Neural cell (in vitro differentiated cells): ENCODE measurements around the gene MMP15. TPM values are rescaled to one million over a fixed set of nuclear protein-coding genes. Genes with fewer than 3 reads are reported as not detected.

Experiments used
- H2AFZ ChIP-seq: fragments of 200-600, 300-800 bp; sonication (generic), shearing (Covaris generic); 2 replicates; pipeline ENCODE4 v1.6.0; 2014; ENCODE audit warnings: low read depth, mild to moderate bottlenecking, antibody characterized with exemption, low read length, moderate library complexity
- H3F3A ChIP-seq: fragments of 200-600 bp; shearing (Covaris generic); 2 replicates; pipeline ENCODE4 v1.6.1; 2016; ENCODE audit warnings: mild to moderate bottlenecking, moderate library complexity, mixed read lengths, antibody characterized with exemption, low read length; ENCODE audit not compliant: insufficient read depth, poor library complexity, severe bottlenecking
- H3K27ac ChIP-seq: fragments of 200-600, 300-800 bp; sonication (generic), shearing (Covaris generic); 2 replicates; pipeline ENCODE4 v1.5.1; 2014; ENCODE audit warnings: mild to moderate bottlenecking, low read length, moderate library complexity
- H3K27me3 ChIP-seq: fragments of 300-800, 200-600 bp; sonication (generic), shearing (Covaris generic); 2 replicates; pipeline ENCODE4 v1.6.0; 2014; ENCODE audit warnings: mild to moderate bottlenecking, low read depth, low read length, moderate library complexity; ENCODE audit not compliant: insufficient read depth
- H3K36me3 ChIP-seq: fragments of 300-800, 200-600 bp; sonication (generic), shearing (Covaris generic); 2 replicates; pipeline ENCODE4 v1.5.1; 2014; ENCODE audit warnings: mild to moderate bottlenecking, antibody characterized with exemption, low read length, moderate library complexity; ENCODE audit not compliant: insufficient read depth
- H3K4me2 ChIP-seq: fragments of 300-800, 200-600 bp; sonication (generic), shearing (Covaris generic); 2 replicates; pipeline ENCODE4 v1.6.0; 2014; ENCODE audit warnings: mild to moderate bottlenecking, low read length
- H3K4me3 ChIP-seq: fragments of 300-800, 200-600 bp; sonication (generic), shearing (Covaris generic); 2 replicates; pipeline ENCODE4 v1.5.1; 2014; ENCODE audit warnings: mild to moderate bottlenecking, low read length, moderate library complexity
- H3K79me2 ChIP-seq: fragments of 200-600 bp; shearing (Covaris generic); replicated peaks from 2 replicates; pipeline ENCODE4 v1.6.0; 2014; ENCODE audit warnings: mild to moderate bottlenecking, low read length, moderate library complexity; ENCODE audit not compliant: insufficient read depth
- H3K9ac ChIP-seq: fragments of 300-800, 200-600 bp; sonication (generic), shearing (Covaris generic); 2 replicates; pipeline ENCODE4 v1.6.1; 2016; ENCODE audit warnings: mild to moderate bottlenecking, low read length, mixed read lengths
- H3K9me2 ChIP-seq: fragments of 200-600 bp; shearing (Covaris generic); 2 replicates; pipeline ENCODE4 v1.6.1; 2016; ENCODE audit warnings: mild to moderate bottlenecking, low read length, mixed read lengths; ENCODE audit not compliant: insufficient read depth
- H3K9me3 ChIP-seq: fragments of 200-600, 300-800 bp; sonication (generic), shearing (Covaris generic); 2 replicates; pipeline ENCODE4 v1.6.1; 2016; ENCODE audit warnings: mild to moderate bottlenecking, mixed run types, low read length, moderate library complexity, mixed read lengths
- H4K20me1 ChIP-seq: fragments of 200-600 bp; shearing (Covaris generic); 2 replicates; pipeline ENCODE4 v1.6.1; 2016; ENCODE audit warnings: mild to moderate bottlenecking, mixed run types; ENCODE audit not compliant: insufficient read depth
- EP300 ChIP-seq: fragments of 450-650 bp; conservative IDR thresholded peaks from 2 replicates; pipeline ENCODE4 v1.6.1; 2014; ENCODE audit warnings: antibody characterized with exemption, mild to moderate bottlenecking, moderate library complexity; ENCODE audit not compliant: poor library complexity, severe bottlenecking
- EZH2 ChIP-seq: fragments of 200-600, 300-800 bp; shearing (Covaris generic), sonication (generic); IDR thresholded peaks from 2 replicates; pipeline ENCODE4 v1.6.1; 2014; ENCODE audit warnings: antibody characterized with exemption, low read length, borderline replicate concordance, mild to moderate bottlenecking; ENCODE audit not compliant: insufficient read depth, poor library complexity, severe bottlenecking
- MXI1 ChIP-seq: fragments of 450-650 bp; conservative IDR thresholded peaks from 2 replicates; pipeline ENCODE4 v1.6.1; 2014; ENCODE audit warnings: antibody characterized with exemption, mild to moderate bottlenecking; ENCODE audit not compliant: poor library complexity, severe bottlenecking
- POLR2AphosphoS5 ChIP-seq: IDR thresholded peaks from 2 replicates; pipeline ENCODE4 v1.6.1; 2012
- RAD21 ChIP-seq: fragments of 450-650 bp; conservative IDR thresholded peaks from 2 replicates; pipeline ENCODE4 v1.6.1; 2014; ENCODE audit warnings: antibody characterized with exemption, mild to moderate bottlenecking, moderate library complexity
- SMC3 ChIP-seq: fragments of 450-650 bp; conservative IDR thresholded peaks from 2 replicates; pipeline ENCODE4 v1.6.1; 2014; ENCODE audit warnings: antibody characterized with exemption, mild to moderate bottlenecking, moderate library complexity; ENCODE audit not compliant: poor library complexity
- TAF1 ChIP-seq: IDR thresholded peaks from 2 replicates; pipeline ENCODE4 v1.6.1; 2012; ENCODE audit warnings: low read depth
- polyA plus RNA-seq: library from polyadenylated mRNA; depleted of rRNA; stranded (reverse); fragments of >200 nt; gene quantifications from 2 replicates; pipeline ENCODE4 v1.2.3, GENCODE V29; 2014
- TF ChIP-seq, protein P1 (sequence below): fragments of 450-650 bp; IDR thresholded peaks from 2 replicates; pipeline ENCODE4 v1.5.1; 2014; ENCODE audit warnings: antibody characterized with exemption, mild to moderate bottlenecking, moderate library complexity; ENCODE audit not compliant: poor library complexity, severe bottlenecking
- TF ChIP-seq, protein P2 (sequence below): IDR thresholded peaks from 2 replicates; pipeline ENCODE4 v1.6.1; 2012; ENCODE audit warnings: borderline replicate concordance

Gene MMP15
- polyA plus RNA-seq, 1 donor from 2014 or later = 18.5 TPM

DNA sequence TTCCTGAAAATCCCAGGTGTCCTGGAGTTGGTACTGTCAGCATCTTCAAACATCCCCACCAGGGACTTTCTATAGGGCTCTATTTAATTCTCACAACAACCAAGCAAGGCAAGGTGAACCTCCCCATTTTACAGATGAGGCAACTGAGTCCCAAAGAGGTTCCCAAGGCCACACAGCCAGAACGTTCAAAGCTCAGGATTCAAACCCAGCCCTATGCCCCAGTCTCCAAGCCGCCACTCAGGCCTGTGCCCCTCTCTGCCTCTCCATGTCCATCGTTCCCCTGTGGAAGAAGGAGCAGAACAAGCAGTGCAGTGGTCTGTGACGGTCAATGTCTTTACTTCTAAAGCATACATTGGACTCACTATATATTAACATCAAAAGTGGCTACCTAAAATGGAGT lies 31.2 kb upstream of the MMP15 start:
- no peaks in the 10 kb centered on the region for H3K9me2 ChIP-seq
- H4K20me1 ChIP-seq = no peaks in the 10 kb centered on the region
- no peak overlapping the region for H3K4me3 ChIP-seq
- no peak overlapping the region for H3K4me2 ChIP-seq
- H3K36me3 ChIP-seq = no peaks in the 10 kb centered on the region
- H3K9ac ChIP-seq = no peak overlapping the region
- H3K79me2 ChIP-seq = peaks cover 9% of the 10 kb centered on the region
- H3K27ac ChIP-seq = no peak overlapping the region
- no peaks in the 10 kb centered on the region for H3F3A ChIP-seq
- no peaks in the 10 kb centered on the region for H3K9me3 ChIP-seq
- TF ChIP-seq MXI1 = no peak
- no peak for TF ChIP-seq TAF1
- TF ChIP-seq, protein P1, sequence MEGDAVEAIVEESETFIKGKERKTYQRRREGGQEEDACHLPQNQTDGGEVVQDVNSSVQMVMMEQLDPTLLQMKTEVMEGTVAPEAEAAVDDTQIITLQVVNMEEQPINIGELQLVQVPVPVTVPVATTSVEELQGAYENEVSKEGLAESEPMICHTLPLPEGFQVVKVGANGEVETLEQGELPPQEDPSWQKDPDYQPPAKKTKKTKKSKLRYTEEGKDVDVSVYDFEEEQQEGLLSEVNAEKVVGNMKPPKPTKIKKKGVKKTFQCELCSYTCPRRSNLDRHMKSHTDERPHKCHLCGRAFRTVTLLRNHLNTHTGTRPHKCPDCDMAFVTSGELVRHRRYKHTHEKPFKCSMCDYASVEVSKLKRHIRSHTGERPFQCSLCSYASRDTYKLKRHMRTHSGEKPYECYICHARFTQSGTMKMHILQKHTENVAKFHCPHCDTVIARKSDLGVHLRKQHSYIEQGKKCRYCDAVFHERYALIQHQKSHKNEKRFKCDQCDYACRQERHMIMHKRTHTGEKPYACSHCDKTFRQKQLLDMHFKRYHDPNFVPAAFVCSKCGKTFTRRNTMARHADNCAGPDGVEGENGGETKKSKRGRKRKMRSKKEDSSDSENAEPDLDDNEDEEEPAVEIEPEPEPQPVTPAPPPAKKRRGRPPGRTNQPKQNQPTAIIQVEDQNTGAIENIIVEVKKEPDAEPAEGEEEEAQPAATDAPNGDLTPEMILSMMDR = no peak
- TF ChIP-seq, protein P2, sequence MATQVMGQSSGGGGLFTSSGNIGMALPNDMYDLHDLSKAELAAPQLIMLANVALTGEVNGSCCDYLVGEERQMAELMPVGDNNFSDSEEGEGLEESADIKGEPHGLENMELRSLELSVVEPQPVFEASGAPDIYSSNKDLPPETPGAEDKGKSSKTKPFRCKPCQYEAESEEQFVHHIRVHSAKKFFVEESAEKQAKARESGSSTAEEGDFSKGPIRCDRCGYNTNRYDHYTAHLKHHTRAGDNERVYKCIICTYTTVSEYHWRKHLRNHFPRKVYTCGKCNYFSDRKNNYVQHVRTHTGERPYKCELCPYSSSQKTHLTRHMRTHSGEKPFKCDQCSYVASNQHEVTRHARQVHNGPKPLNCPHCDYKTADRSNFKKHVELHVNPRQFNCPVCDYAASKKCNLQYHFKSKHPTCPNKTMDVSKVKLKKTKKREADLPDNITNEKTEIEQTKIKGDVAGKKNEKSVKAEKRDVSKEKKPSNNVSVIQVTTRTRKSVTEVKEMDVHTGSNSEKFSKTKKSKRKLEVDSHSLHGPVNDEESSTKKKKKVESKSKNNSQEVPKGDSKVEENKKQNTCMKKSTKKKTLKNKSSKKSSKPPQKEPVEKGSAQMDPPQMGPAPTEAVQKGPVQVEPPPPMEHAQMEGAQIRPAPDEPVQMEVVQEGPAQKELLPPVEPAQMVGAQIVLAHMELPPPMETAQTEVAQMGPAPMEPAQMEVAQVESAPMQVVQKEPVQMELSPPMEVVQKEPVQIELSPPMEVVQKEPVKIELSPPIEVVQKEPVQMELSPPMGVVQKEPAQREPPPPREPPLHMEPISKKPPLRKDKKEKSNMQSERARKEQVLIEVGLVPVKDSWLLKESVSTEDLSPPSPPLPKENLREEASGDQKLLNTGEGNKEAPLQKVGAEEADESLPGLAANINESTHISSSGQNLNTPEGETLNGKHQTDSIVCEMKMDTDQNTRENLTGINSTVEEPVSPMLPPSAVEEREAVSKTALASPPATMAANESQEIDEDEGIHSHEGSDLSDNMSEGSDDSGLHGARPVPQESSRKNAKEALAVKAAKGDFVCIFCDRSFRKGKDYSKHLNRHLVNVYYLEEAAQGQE = no peak
- TF ChIP-seq EZH2 = no peak
- no peak for TF ChIP-seq RAD21
- TF ChIP-seq POLR2AphosphoS5 = no peak
- no peak for TF ChIP-seq EP300
- no peak for TF ChIP-seq SMC3
- no peaks in the 10 kb centered on the region for H3K27me3 ChIP-seq
- no peak overlapping the region for H2AFZ ChIP-seq

DNA sequence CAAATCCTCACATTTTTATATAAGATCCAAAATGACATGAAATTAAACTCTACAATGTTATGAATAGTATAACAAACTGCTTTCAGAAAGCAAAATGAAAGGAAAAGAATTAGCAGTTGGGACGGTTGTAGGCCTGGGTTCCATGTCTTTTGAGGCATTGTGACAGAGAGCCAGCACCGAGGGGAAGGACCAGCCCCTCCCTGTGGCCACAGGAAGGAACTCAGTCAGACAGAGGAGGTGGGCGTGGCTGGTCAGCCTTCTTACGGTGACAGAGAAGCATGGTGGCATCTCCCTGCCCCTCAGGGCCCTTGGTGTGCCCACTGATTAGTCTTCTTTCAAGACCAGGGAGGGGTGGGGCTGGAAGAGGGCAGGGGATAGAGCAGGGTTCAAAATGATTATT lies 30.8 kb upstream of the MMP15 start:
- H3F3A ChIP-seq = no peaks in the 10 kb centered on the region
- no peak overlapping the region for H2AFZ ChIP-seq
- H4K20me1 ChIP-seq = no peaks in the 10 kb centered on the region
- H3K27me3 ChIP-seq = no peaks in the 10 kb centered on the region
- H3K27ac ChIP-seq = no peak overlapping the region
- H3K9me3 ChIP-seq = no peaks in the 10 kb centered on the region
- no peaks in the 10 kb centered on the region for H3K36me3 ChIP-seq
- H3K4me2 ChIP-seq = no peak overlapping the region
- TF ChIP-seq MXI1 = no peak
- TF ChIP-seq, protein P1 = no peak
- TF ChIP-seq, protein P2 = no peak
- TF ChIP-seq POLR2AphosphoS5 = no peak
- no peak for TF ChIP-seq EP300
- no peak for TF ChIP-seq EZH2
- no peak for TF ChIP-seq TAF1
- TF ChIP-seq RAD21 = no peak
- TF ChIP-seq SMC3 = no peak
- peaks cover 10% of the 10 kb centered on the region for H3K79me2 ChIP-seq
- no peak overlapping the region for H3K9ac ChIP-seq
- no peak overlapping the region for H3K4me3 ChIP-seq
- no peaks in the 10 kb centered on the region for H3K9me2 ChIP-seq
